IMR-90 (cell line): ENCODE results near the gene VHLL. TPM values are rescaled to one million over a fixed set of nuclear protein-coding genes. Genes with fewer than 3 reads are reported as not detected.

Source experiments
- ATAC-seq: fragments of 200-7000 bp; cut with Tn5 transposase; 2 replicates; pipeline ENCODE4 v1.9.1; 2020; ENCODE audit warnings: low read depth, mild to moderate bottlenecking, moderate library complexity
- BruUV-seq: library from RNA; stranded (reverse); fragments of 400-500 nt; replicated peaks from 2 replicates; lab custom pipeline; 2021; lab: Mats Ljungman, UMichigan
- CTCF ChIA-PET: fragments of 300-600 bp; formaldehyde crosslinking; extraction: SDS; loops from one replicate; lab custom pipeline; 2021; ENCODE audit warnings: antibody characterized with exemption; lab: Yijun Ruan, JAX
- POLR2A ChIA-PET: fragments of 300-600 bp; sonication (Branson Sonifier 250); formaldehyde crosslinking; loops from one replicate; lab custom pipeline; 2022; ENCODE audit warnings: antibody characterized with exemption; ENCODE audit not compliant: unreplicated experiment; lab: Charles Lee
- DNase-seq: peaks from one replicate; pipeline ENCODE4 v3.0.0; 2013
- H2AFZ ChIP-seq: replicated peaks from 2 replicates; pipeline ENCODE3; 2013; ENCODE audit warnings: low read length, mild to moderate bottlenecking; ENCODE audit not compliant: poor library complexity
- H2AK5ac ChIP-seq: 2 replicates; pipeline ENCODE4 v1.6.1; 2013; ENCODE audit warnings: low read depth, low read length, inconsistent platforms
- H2AK9ac ChIP-seq: replicated peaks from 2 replicates; pipeline ENCODE3; 2013; ENCODE audit warnings: mild to moderate bottlenecking, low read depth, low read length, moderate library complexity; ENCODE audit not compliant: poor library complexity
- H2BK120ac ChIP-seq: 2 replicates; pipeline ENCODE4 v1.6.1; 2013; ENCODE audit warnings: low read depth, low read length, inconsistent platforms
- H2BK15ac ChIP-seq: 3 replicates; pipeline ENCODE4 v1.6.1; 2013; ENCODE audit warnings: low read depth, low read length, inconsistent platforms
- H2BK20ac ChIP-seq: 2 replicates; pipeline ENCODE4 v1.6.1; 2013; ENCODE audit warnings: low read depth, mild to moderate bottlenecking, inconsistent platforms, low read length, moderate library complexity
- H2BK5ac ChIP-seq: 2 replicates; pipeline ENCODE4 v1.6.1; 2013; ENCODE audit warnings: mild to moderate bottlenecking, low read depth, low read length, inconsistent platforms; ENCODE audit not compliant: poor library complexity, severe bottlenecking
- H3K14ac ChIP-seq: replicated peaks from 2 replicates; pipeline ENCODE4 v1.6.1; 2013; ENCODE audit warnings: low read depth, low read length, inconsistent platforms
- H3K18ac ChIP-seq: 2 replicates; pipeline ENCODE4 v1.6.1; 2013; ENCODE audit warnings: low read depth, low read length, control low read depth
- H3K23ac ChIP-seq: 2 replicates; pipeline ENCODE4 v1.6.1; 2013; ENCODE audit warnings: low read depth, low read length, inconsistent platforms
- H3K27ac ChIP-seq: 2 replicates; pipeline ENCODE4 v1.5.1; 2013; ENCODE audit warnings: mild to moderate bottlenecking, control low read depth, low read length; ENCODE audit not compliant: insufficient read depth
- H3K27me3 ChIP-seq: 2 replicates; pipeline ENCODE4 v1.6.1; 2013; ENCODE audit warnings: low read length; ENCODE audit not compliant: control insufficient read depth, insufficient read depth
- H3K36me3 ChIP-seq: 2 replicates; pipeline ENCODE4 v1.6.1; 2013; ENCODE audit warnings: low read length, mixed read lengths; ENCODE audit not compliant: control insufficient read depth, insufficient read depth
- H3K4ac ChIP-seq: 2 replicates; pipeline ENCODE4 v1.6.1; 2013; ENCODE audit warnings: low read depth, low read length, inconsistent platforms
- H3K4me1 ChIP-seq: 2 replicates; pipeline ENCODE4 v1.6.1; 2013; ENCODE audit warnings: low read length, mixed read lengths; ENCODE audit not compliant: control insufficient read depth, insufficient read depth
- H3K4me2 ChIP-seq: 2 replicates; pipeline ENCODE4 v1.6.1; 2013; ENCODE audit warnings: low read depth, mild to moderate bottlenecking, control low read depth, low read length, moderate library complexity
- H3K4me3 ChIP-seq: 2 replicates; pipeline ENCODE4 v1.5.1; 2013; ENCODE audit warnings: low read depth, mild to moderate bottlenecking, control low read depth, low read length, moderate library complexity; ENCODE audit not compliant: insufficient read depth
- H3K56ac ChIP-seq: 2 replicates; pipeline ENCODE4 v1.6.1; 2013; ENCODE audit warnings: low read length, inconsistent platforms; ENCODE audit not compliant: insufficient read depth; ENCODE audit errors: extremely low read depth
- H3K79me1 ChIP-seq, 2 experiments: 2 replicates each; pipeline ENCODE4 v1.6.1; 2013; ENCODE audit warnings: low read length in 2 of 2, inconsistent platforms in 1 of 2, low read depth in 1 of 2
- H3K9ac ChIP-seq: 2 replicates; pipeline ENCODE4 v1.6.1; 2013; ENCODE audit warnings: low read depth, low read length, control low read depth
- H3K9me1 ChIP-seq: 2 replicates; pipeline ENCODE4 v1.6.1; 2013; ENCODE audit warnings: low read length, inconsistent platforms; ENCODE audit not compliant: insufficient read depth
- H3K9me3 ChIP-seq: 2 replicates; pipeline ENCODE4 v1.6.1; 2013; ENCODE audit warnings: low read length; ENCODE audit not compliant: control insufficient read depth, insufficient read depth
- H4K20me1 ChIP-seq: 2 replicates; pipeline ENCODE4 v1.6.1; 2013; ENCODE audit warnings: low read length, inconsistent platforms; ENCODE audit not compliant: insufficient read depth
- H4K5ac ChIP-seq: 2 replicates; pipeline ENCODE4 v1.6.1; 2013; ENCODE audit warnings: mild to moderate bottlenecking, low read depth, low read length, control low read depth
- H4K8ac ChIP-seq, 2 experiments: 2 replicates each; pipeline ENCODE4 v1.6.1; 2013; ENCODE audit warnings: low read depth in 2 of 2, low read length in 2 of 2, control low read depth in 1 of 2, inconsistent platforms in 1 of 2
- H4K91ac ChIP-seq: 2 replicates; pipeline ENCODE4 v1.6.1; 2013; ENCODE audit warnings: low read depth, low read length, inconsistent platforms; ENCODE audit not compliant: insufficient read depth
- BHLHE40 ChIP-seq: fragments of 150-350 bp; IDR thresholded peaks from 2 replicates; pipeline ENCODE4 v1.6.1; 2016; ENCODE audit warnings: mild to moderate bottlenecking, low read depth, low read length
- CEBPB ChIP-seq: IDR thresholded peaks from 2 replicates; pipeline ENCODE4 v1.6.1; 2012; ENCODE audit warnings: low read depth, low read length, improper control_type of control experiment
- CTCF ChIP-seq: conservative IDR thresholded peaks from 2 replicates; pipeline ENCODE4 v1.5.1; 2012; ENCODE audit warnings: mild to moderate bottlenecking, low read depth, low read length, improper control_type of control experiment
- ELK1 ChIP-seq: fragments of 150-350 bp; IDR thresholded peaks from 2 replicates; pipeline ENCODE4 v1.6.1; 2016; ENCODE audit warnings: low read depth, mild to moderate bottlenecking, low read length, moderate library complexity, borderline replicate concordance
- MXI1 ChIP-seq: IDR thresholded peaks from 2 replicates; pipeline ENCODE4 v1.6.1; 2012; ENCODE audit warnings: low read depth, mild to moderate bottlenecking, low read length, moderate library complexity, borderline replicate concordance
- NFE2L2 ChIP-seq: fragments of 150-350 bp; IDR thresholded peaks from 2 replicates; pipeline ENCODE4 v1.6.1; 2016; ENCODE audit warnings: low read depth, mild to moderate bottlenecking, low read length
- RFX5 ChIP-seq: IDR thresholded peaks from 2 replicates; pipeline ENCODE4 v1.8.0; 2012; ENCODE audit warnings: low read depth, mild to moderate bottlenecking, low read length, moderate library complexity
- SMC3 ChIP-seq: fragments of 150-350 bp; IDR thresholded peaks from 2 replicates; pipeline ENCODE4 v1.6.1; 2016; ENCODE audit warnings: low read depth, mild to moderate bottlenecking, antibody characterized with exemption, low read length, moderate library complexity
- USF2 ChIP-seq: fragments of 150-350 bp; IDR thresholded peaks from 2 replicates; pipeline ENCODE4 v1.6.1; 2017; ENCODE audit warnings: mild to moderate bottlenecking, antibody characterized with exemption, low read length, low read depth
- WGBS, 2 experiments: methylation state at CpG; one replicate each; pipeline versions ENCODE4 v1.1.5 to v1.1.7; 2013; ENCODE audit warnings: missing lambda C conversion rate in 2 of 2; ENCODE audit not compliant: insufficient read length in 1 of 2; ENCODE audit errors: extremely low coverage in 2 of 2; 5-methylcytosine and 5-hydroxymethylcytosine counted together
- dilution Hi-C: fragments of 300-500 bp; cut with HindIII; formaldehyde crosslinking; loops from one replicate; pipeline ENCODE4 v1.14.3; 2018; ENCODE audit warnings: low sequenced_read_pairs; ENCODE audit not compliant: unreplicated experiment
- in situ Hi-C: fragments of 300-500 bp; cut with MboI; formaldehyde crosslinking; loops from 3 replicates; pipeline ENCODE4 v1.14.3; 2019; ENCODE audit warnings: low sequenced_read_pairs, inconsistent platforms, mixed read lengths
- intact Hi-C: fragments of 100-400 bp; cut with micrococcal nuclease; formaldehyde crosslinking; loops from 2 replicates; pipeline ENCODE4 v1.10.0; 2022
- polyA plus RNA-seq, 3 experiments: library from polyadenylated mRNA; depleted of rRNA; stranded (reverse); fragments of >200 nt; gene quantifications; 2 replicates each; pipeline ENCODE4 v1.2.3, GENCODE V29; 2012; ENCODE audit warnings: low replicate concordance in 1 of 3
- total RNA-seq: library from RNA; depleted of rRNA; stranded (reverse); fragments of >200 nt; gene quantifications from 2 replicates; pipeline ENCODE4 v1.2.3, GENCODE V29; 2012

Gene VHLL
- total and polyA plus RNA-seq, 2 of the 4 experiments (the other 2 are of a cell fraction): not detected

- no peak for TF ChIP-seq NFE2L2
Observed at GRCh38 chr1:156342166-156342955, 43.3 kb upstream of the VHLL start (continued).

GRCh38 chr1:156338180-156338976 lies 39.3 kb upstream of the VHLL start, which contains the start of the genes CCT3 and TSACC:
Gene CCT3 (minus strand): TSS chr1:156338292. CDS start chr1:156338184, 108 bp downstream.
Gene TSACC (plus strand): TSS chr1:156338526. CDS start chr1:156339758, 1,232 bp downstream.
- intact Hi-C loops: no loop called here
- POLR2A ChIA-PET: interaction anchor here (0.6 kb wide), 1 partner anchor 9 kb away, joined by 4 read pairs; no protein-coding TSS in a partner anchor
- TF ChIP-seq BHLHE40: no peak; the same call in 1 of the 2 replicates
- TF ChIP-seq SMC3: no peak
- peak; percentile 94 for TF ChIP-seq MXI1
- peak; percentile 62 for TF ChIP-seq CEBPB
- TF ChIP-seq RFX5: no peak
- peak; percentile 59 for TF ChIP-seq USF2
- no peak for TF ChIP-seq CTCF
- no peak for TF ChIP-seq ELK1

More at GRCh38 chr1:156338180-156338976, 39.3 kb upstream of the VHLL start, which contains the start of the genes CCT3 and TSACC:
- H2AFZ ChIP-seq: peak within 1 kb of the TSS; percentile 96
- no peaks in the 10 kb centered on the region; the same call in 1 of the 2 replicates for H3K4me1 ChIP-seq
- peak within 1 kb of the TSS; percentile 97 for H2BK20ac ChIP-seq
- in situ Hi-C loops: no loop called here
- H2BK5ac ChIP-seq: peak within 1 kb of the TSS; percentile 84
- H3K9ac ChIP-seq: peak within 1 kb of the TSS; percentile 80
- H3K36me3 ChIP-seq: peaks cover 13% of the 10 kb centered on the region
- BruUV-seq: no TSS peak
- CTCF ChIA-PET: no interaction called here
- H3K23ac ChIP-seq: peak within 1 kb of the TSS; percentile 96
- peak within 1 kb of the TSS; percentile 99; the same call in 2 of the 3 replicates for H2BK15ac ChIP-seq
- H4K8ac ChIP-seq: peak within 1 kb of the TSS; percentile 83 to 99
- peak within 1 kb of the TSS; percentile 96 for H3K4ac ChIP-seq
- H3K4me3 ChIP-seq: peak within 1 kb of the TSS; percentile 59
- peak within 1 kb of the TSS; percentile 94 for H3K4me2 ChIP-seq
- ATAC-seq (peak; percentile 97), DNase-seq (peak; percentile 100)
- H2AK9ac ChIP-seq: peak within 1 kb of the TSS; percentile 98
- peak within 1 kb of the TSS; percentile 76 for H3K27ac ChIP-seq
- H3K27me3 ChIP-seq: peaks cover 3% of the 10 kb centered on the region
- 0% methylated on average over 30 of the region's 47 CpGs; no CpG with 5 or more reads in 1 of the 2 experiments for WGBS, 2 experiments
- peak within 1 kb of the TSS; percentile 99 for H4K91ac ChIP-seq
- peak within 1 kb of the TSS; percentile 38; the same call in 1 of the 2 replicates for H3K18ac ChIP-seq
- peak within 1 kb of the TSS; percentile 97 for H2BK120ac ChIP-seq
- H4K5ac ChIP-seq: peak within 1 kb of the TSS; percentile 52
- peak within 1 kb of the TSS; percentile 93 for H3K56ac ChIP-seq
- dilution Hi-C loops: no loop called here
- H3K79me1 ChIP-seq: peaks cover 9 to 42% of the 10 kb centered on the region in 2 experiments; a peak in 3 of 4 replicates
- no peaks in the 10 kb centered on the region for H3K9me3 ChIP-seq
- peaks cover 13% of the 10 kb centered on the region for H4K20me1 ChIP-seq
- H3K14ac ChIP-seq: peak within 1 kb of the TSS; percentile 96
- peak within 1 kb of the TSS; percentile 78; the same call in 1 of the 2 replicates for H2AK5ac ChIP-seq
- no peaks in the 10 kb centered on the region; the same call in 1 of the 2 replicates for H3K9me1 ChIP-seq
